ENCODE measurements around the gene COL1A2. TPM values are rescaled to one million over a fixed set of nuclear protein-coding genes. Genes with fewer than 3 reads are reported as not detected.

Gene COL1A2
- total RNA-seq, 1 experiment from 2014 or later: 81.2 TPM

DNA sequence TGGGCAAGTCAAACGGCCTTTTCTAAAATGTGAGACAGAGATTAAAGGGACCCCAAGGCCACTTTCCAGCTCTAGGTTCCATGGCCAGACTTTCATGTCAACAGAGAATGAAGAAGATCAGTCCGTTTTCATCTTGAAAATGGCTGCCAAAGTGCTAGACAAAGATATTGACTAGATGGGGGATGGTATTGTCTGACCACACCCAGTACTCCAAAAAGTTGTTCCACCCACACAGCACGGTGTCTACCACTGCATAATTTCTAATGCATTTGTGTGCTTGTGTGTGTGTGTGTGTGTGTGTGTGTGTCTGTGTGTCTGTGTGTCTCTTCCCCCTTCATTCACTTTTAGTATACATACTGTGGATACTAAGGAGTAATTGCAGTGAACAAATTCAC is 1.3 kb downstream of the COL1A2 start (continued):
- no peak for TF ChIP-seq ZNF671 (CRISPR knock-in tag; IDR thresholded peaks at IDR 0.05)
- no peak for TF ChIP-seq NFE2L1 (CRISPR knock-in tag; IDR thresholded peaks at IDR 0.05)
- no peak for TF ChIP-seq ATF1 (CRISPR knock-in tag; IDR thresholded peaks at IDR 0.05)
- no peak for TF ChIP-seq FOXP1 (CRISPR knock-in tag; IDR thresholded peaks at IDR 0.05; ENCODE audit: borderline replicate concordance)
- TF ChIP-seq NR3C1 (CRISPR knock-in tag; conservative IDR thresholded peaks at IDR 0.05; ENCODE audit: low read depth): no peak
- no peak for TF ChIP-seq RELA (CRISPR knock-in tag; IDR thresholded peaks at IDR 0.05; ENCODE audit: borderline replicate concordance)
- TF ChIP-seq EMX1 (CRISPR knock-in tag; IDR thresholded peaks at IDR 0.05): no peak

DNA sequence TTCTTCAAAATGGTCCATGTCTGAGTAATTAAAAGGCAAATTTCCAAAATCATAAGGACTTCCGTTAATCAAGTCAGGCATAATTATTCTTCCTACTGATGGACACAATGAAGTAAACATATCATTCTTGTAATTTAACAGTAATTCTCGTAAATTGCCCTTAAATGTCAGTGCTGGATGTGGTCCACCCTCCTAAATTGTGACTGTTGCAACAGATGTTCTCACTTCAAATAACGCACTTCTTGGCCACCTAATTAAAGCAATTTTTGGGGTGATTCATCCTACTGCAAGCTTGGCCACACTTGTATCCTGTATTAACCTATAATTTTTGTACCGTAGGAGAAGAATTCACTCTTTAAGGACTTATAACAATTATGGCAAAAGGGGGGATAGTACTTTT is 1.9 kb downstream of the COL1A2 start:
- no peak overlapping the region for H3K27ac Mint-ChIP-seq
- CTCF ChIA-PET: interaction anchor here (1.5 to 6.2 kb wide), 3 partner anchors 23 to 108 kb away, joined by 8 to 380 read pairs (median 36); no protein-coding TSS in a partner anchor

DNA sequence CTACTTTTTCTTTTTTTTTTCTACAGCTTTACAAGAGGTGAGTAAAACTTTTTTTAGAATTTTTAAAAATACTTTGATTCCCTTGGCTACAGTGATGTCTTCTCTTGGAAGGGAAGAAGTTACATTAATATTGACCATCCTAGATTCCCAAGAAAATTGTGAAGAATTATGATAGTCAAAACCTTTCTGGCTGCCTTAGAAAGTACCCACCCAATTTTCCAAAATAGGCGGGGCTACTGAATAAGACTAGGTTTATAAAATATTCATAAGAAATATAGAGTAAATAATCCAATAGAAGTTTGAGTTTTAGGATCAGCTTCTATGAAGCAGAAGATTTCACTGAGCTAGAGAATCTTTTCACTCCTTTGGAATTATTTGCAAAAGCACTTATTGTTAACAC is 3.0 kb downstream of the COL1A2 start:
- H3K9me3 Mint-ChIP-seq: no peaks in the 10 kb centered on the region
- CTCF ChIA-PET: interaction anchor here (0.8 to 6.2 kb wide), 2 partner anchors 52 to 110 kb away, joined by 3 to 380 read pairs; no protein-coding TSS in a partner anchor
- peaks cover 7% of the 10 kb centered on the region for H3K27me3 Mint-ChIP-seq (ENCODE audit: low read depth)
- H3K4me1 Mint-ChIP-seq: peaks cover 28% of the 10 kb centered on the region
- H3K27ac Mint-ChIP-seq: no peak overlapping the region
- POLR2A ChIA-PET: no interaction called here
- no peak overlapping the region for H3K4me3 Mint-ChIP-seq
- H3K36me3 Mint-ChIP-seq: peaks cover 21% of the 10 kb centered on the region
- TF ChIP-seq, protein P1, sequence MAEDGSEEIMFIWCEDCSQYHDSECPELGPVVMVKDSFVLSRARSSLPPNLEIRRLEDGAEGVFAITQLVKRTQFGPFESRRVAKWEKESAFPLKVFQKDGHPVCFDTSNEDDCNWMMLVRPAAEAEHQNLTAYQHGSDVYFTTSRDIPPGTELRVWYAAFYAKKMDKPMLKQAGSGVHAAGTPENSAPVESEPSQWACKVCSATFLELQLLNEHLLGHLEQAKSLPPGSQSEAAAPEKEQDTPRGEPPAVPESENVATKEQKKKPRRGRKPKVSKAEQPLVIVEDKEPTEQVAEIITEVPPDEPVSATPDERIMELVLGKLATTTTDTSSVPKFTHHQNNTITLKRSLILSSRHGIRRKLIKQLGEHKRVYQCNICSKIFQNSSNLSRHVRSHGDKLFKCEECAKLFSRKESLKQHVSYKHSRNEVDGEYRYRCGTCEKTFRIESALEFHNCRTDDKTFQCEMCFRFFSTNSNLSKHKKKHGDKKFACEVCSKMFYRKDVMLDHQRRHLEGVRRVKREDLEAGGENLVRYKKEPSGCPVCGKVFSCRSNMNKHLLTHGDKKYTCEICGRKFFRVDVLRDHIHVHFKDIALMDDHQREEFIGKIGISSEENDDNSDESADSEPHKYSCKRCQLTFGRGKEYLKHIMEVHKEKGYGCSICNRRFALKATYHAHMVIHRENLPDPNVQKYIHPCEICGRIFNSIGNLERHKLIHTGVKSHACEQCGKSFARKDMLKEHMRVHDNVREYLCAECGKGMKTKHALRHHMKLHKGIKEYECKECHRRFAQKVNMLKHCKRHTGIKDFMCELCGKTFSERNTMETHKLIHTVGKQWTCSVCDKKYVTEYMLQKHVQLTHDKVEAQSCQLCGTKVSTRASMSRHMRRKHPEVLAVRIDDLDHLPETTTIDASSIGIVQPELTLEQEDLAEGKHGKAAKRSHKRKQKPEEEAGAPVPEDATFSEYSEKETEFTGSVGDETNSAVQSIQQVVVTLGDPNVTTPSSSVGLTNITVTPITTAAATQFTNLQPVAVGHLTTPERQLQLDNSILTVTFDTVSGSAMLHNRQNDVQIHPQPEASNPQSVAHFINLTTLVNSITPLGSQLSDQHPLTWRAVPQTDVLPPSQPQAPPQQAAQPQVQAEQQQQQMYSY (CRISPR knock-in tag; IDR thresholded peaks at IDR 0.05): no peak
- TF ChIP-seq FOXK1 (CRISPR knock-in tag; IDR thresholded peaks at IDR 0.05) (no peak), ERG (CRISPR knock-in tag; IDR thresholded peaks at IDR 0.05) (no peak), ATF2 (CRISPR knock-in tag; IDR thresholded peaks at IDR 0.05; ENCODE audit: borderline replicate concordance, low read depth) (no peak)
- no peak for ATAC-seq
- no peak for DNase-seq (ENCODE audit: low spot score)

More for the DNA sequence above, 1.9 kb downstream of the COL1A2 start:
- TF ChIP-seq NFATC4 (CRISPR knock-in tag; IDR thresholded peaks at IDR 0.05) (no peak), EMX1 (CRISPR knock-in tag; IDR thresholded peaks at IDR 0.05) (no peak), RELA (CRISPR knock-in tag; IDR thresholded peaks at IDR 0.05; ENCODE audit: borderline replicate concordance) (no peak), ZNF512 (CRISPR knock-in tag; IDR thresholded peaks at IDR 0.05; ENCODE audit: borderline replicate concordance) (no peak), ZNF396 (CRISPR knock-in tag; IDR thresholded peaks at IDR 0.05; ENCODE audit: borderline replicate concordance) (no peak), ZNF416 (CRISPR knock-in tag; IDR thresholded peaks at IDR 0.05) (no peak), TEAD1 (CRISPR knock-in tag; IDR thresholded peaks at IDR 0.05) (no peak), IRF1 (CRISPR knock-in tag; IDR thresholded peaks at IDR 0.05) (no peak), CREM (CRISPR knock-in tag; IDR thresholded peaks at IDR 0.05) (no peak), NFE2L1 (CRISPR knock-in tag; IDR thresholded peaks at IDR 0.05) (no peak), ETV6 (CRISPR knock-in tag; IDR thresholded peaks at IDR 0.05) (no peak), NR1H2 (CRISPR knock-in tag; IDR thresholded peaks at IDR 0.05) (no peak), ZNF232 (CRISPR knock-in tag; IDR thresholded peaks at IDR 0.05) (no peak), SOX15 (CRISPR knock-in tag; IDR thresholded peaks at IDR 0.05) (no peak), MYBL2 (CRISPR knock-in tag; IDR thresholded peaks at IDR 0.05) (no peak), FOXJ3 (CRISPR knock-in tag; IDR thresholded peaks at IDR 0.05; ENCODE audit: borderline replicate concordance) (no peak), ZNF263 (CRISPR knock-in tag; IDR thresholded peaks at IDR 0.05; ENCODE audit: low read depth) (no peak), FOXP4 (CRISPR knock-in tag; IDR thresholded peaks at IDR 0.05) (no peak)
- no peak for ATAC-seq
- Mint-ChIP-seq H3K27me3 (ENCODE audit: low read depth) (peaks cover 7% of the 10 kb centered on the region), H3K36me3 (peaks cover 14% of the 10 kb centered on the region), H3K4me1 (peaks cover 39% of the 10 kb centered on the region), H3K4me3 (peak overlapping the region; percentile 87), H3K9me3 (no peaks in the 10 kb centered on the region)
- DNase-seq (ENCODE audit: low spot score): no peak
- POLR2A ChIA-PET: interaction anchor here (2.8 kb wide), 1 partner anchor 108 kb away, joined by 15 read pairs; no protein-coding TSS in a partner anchor

All from WTC11 (cell line).